DND-41 (cell line): ENCODE data around the gene RETSAT.

Source experiments
- ATAC-seq: fragments of 200-7000 bp; cut with Tn5 transposase; 3 replicates; pipeline ENCODE4 v1.9.1; 2021; ENCODE audit warnings: low read depth; ENCODE audit not compliant: insufficient read depth
- DNase-seq: peaks from one replicate; pipeline ENCODE4 v3.0.0-alpha.2; 2020
- H2AFZ ChIP-seq: 2 replicates; pipeline ENCODE4 v1.6.0; 2012; ENCODE audit warnings: low read depth, low read length
- H3K27ac ChIP-seq: 2 replicates; pipeline ENCODE4 v1.5.1; 2012; ENCODE audit warnings: low read length, inconsistent platforms
- H3K27me3 ChIP-seq: fragments of 200-600 bp; sonication (generic); 2 replicates; pipeline ENCODE4 v1.6.0; 2012; ENCODE audit warnings: low read length, mild to moderate bottlenecking, inconsistent platforms; ENCODE audit not compliant: insufficient read depth, poor library complexity
- H3K36me3 ChIP-seq: 2 replicates; pipeline ENCODE4 v1.5.1; 2012; ENCODE audit warnings: low read length, inconsistent platforms; ENCODE audit not compliant: insufficient read depth
- H3K4me1 ChIP-seq: 2 replicates; pipeline ENCODE4 v1.5.1; 2012; ENCODE audit warnings: mild to moderate bottlenecking, low read length; ENCODE audit not compliant: insufficient read depth
- H3K4me2 ChIP-seq: 2 replicates; pipeline ENCODE4 v1.6.0; 2012; ENCODE audit warnings: mild to moderate bottlenecking, moderate library complexity, low read length, inconsistent platforms; ENCODE audit not compliant: insufficient read depth
- H3K4me3 ChIP-seq, 2 experiments: fragments of 200-600 bp in 1 of 2; shearing (Covaris generic) in 1 of 2; 2 replicates each; pipeline ENCODE4 v1.5.1; 2012 to 2016; ENCODE audit warnings: inconsistent platforms in 2 of 2, low read length in 2 of 2, mild to moderate bottlenecking in 2 of 2, low read depth in 1 of 2, moderate library complexity in 1 of 2
- H3K79me2 ChIP-seq: 2 replicates; pipeline ENCODE4 v1.6.0; 2012; ENCODE audit warnings: low read length, inconsistent platforms; ENCODE audit not compliant: insufficient read depth
- H3K9ac ChIP-seq: 2 replicates; pipeline ENCODE4 v1.6.0; 2012; ENCODE audit warnings: low read depth, mild to moderate bottlenecking, inconsistent platforms, low read length, moderate library complexity
- H3K9me3 ChIP-seq: 2 replicates; pipeline ENCODE4 v1.5.1; 2012; ENCODE audit warnings: low read length, moderate library complexity, mild to moderate bottlenecking, inconsistent platforms; ENCODE audit not compliant: insufficient read depth, severe bottlenecking
- H4K20me1 ChIP-seq: 2 replicates; pipeline ENCODE4 v1.6.0; 2012; ENCODE audit warnings: low read length; ENCODE audit not compliant: insufficient read depth
- EZH2 ChIP-seq: IDR thresholded peaks from 3 replicates; pipeline ENCODE4 v1.6.1; 2012; ENCODE audit warnings: borderline replicate concordance, low read depth, mild to moderate bottlenecking, moderate library complexity, low read length, inconsistent platforms; ENCODE audit not compliant: severe bottlenecking
- TF ChIP-seq, protein P1 (sequence below): IDR thresholded peaks from 2 replicates; pipeline ENCODE4 v1.5.1; 2012; ENCODE audit warnings: borderline replicate concordance, low read length, moderate library complexity, mild to moderate bottlenecking; ENCODE audit not compliant: poor library complexity, severe bottlenecking; ENCODE audit errors: extremely low read depth

RETSAT gene

DNA sequence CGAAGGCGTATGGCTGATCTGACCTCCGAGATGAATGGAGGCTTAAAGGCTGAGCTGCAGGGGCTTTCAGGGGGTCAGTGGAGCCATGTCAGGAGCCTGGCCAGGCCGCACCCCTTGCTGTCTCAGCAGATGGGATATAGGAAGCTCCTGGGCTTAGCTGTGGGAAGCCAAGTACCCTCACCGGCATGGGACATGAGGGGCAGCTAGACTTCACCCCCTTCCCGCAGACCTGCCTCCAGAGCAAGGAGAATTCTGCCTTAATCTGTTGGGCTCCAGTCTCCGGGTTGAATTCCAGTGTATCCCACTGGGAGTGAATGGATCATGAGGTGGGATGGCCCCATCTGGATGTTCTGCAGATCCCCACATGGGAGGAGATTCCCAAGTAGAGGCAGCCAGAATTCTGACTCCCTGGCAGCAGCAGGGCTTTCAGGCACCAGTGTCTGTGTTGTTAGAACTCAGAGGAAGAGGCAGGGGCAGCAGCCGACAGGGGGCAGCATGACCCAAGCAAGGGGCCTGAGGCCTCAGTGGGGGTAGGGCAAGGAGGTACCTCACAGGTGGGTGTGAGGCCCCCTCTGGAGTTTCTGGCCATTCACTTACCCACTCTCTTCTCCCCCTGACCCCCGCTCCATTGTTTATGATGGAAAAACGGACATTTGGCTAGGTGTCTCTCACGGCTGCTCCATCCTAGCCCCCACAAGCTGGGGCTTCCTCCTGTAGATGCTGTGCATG, 36.8 kb upstream of the RETSAT start:
- H3K36me3 ChIP-seq = peaks cover 76% of the 10 kb centered on the region
- H2AFZ ChIP-seq = no peak overlapping the region
- no peaks in the 10 kb centered on the region for H3K79me2 ChIP-seq
- H3K27me3 ChIP-seq = no peaks in the 10 kb centered on the region
- no peak overlapping the region for H3K4me3 ChIP-seq
- no peak overlapping the region; the same call in 1 of the 2 replicates for H3K9ac ChIP-seq
- peak; percentile 84 for ATAC-seq
- H3K9me3 ChIP-seq = no peaks in the 10 kb centered on the region
- peak; percentile 74 for DNase-seq
- H3K27ac ChIP-seq = peak overlapping the region; percentile 56
- no peak for TF ChIP-seq EZH2
- TF ChIP-seq, protein P1, sequence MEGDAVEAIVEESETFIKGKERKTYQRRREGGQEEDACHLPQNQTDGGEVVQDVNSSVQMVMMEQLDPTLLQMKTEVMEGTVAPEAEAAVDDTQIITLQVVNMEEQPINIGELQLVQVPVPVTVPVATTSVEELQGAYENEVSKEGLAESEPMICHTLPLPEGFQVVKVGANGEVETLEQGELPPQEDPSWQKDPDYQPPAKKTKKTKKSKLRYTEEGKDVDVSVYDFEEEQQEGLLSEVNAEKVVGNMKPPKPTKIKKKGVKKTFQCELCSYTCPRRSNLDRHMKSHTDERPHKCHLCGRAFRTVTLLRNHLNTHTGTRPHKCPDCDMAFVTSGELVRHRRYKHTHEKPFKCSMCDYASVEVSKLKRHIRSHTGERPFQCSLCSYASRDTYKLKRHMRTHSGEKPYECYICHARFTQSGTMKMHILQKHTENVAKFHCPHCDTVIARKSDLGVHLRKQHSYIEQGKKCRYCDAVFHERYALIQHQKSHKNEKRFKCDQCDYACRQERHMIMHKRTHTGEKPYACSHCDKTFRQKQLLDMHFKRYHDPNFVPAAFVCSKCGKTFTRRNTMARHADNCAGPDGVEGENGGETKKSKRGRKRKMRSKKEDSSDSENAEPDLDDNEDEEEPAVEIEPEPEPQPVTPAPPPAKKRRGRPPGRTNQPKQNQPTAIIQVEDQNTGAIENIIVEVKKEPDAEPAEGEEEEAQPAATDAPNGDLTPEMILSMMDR = peak; percentile 93
- no peaks in the 10 kb centered on the region for H3K4me1 ChIP-seq
- no peak overlapping the region for H3K4me2 ChIP-seq
- no peaks in the 10 kb centered on the region for H4K20me1 ChIP-seq

DNA sequence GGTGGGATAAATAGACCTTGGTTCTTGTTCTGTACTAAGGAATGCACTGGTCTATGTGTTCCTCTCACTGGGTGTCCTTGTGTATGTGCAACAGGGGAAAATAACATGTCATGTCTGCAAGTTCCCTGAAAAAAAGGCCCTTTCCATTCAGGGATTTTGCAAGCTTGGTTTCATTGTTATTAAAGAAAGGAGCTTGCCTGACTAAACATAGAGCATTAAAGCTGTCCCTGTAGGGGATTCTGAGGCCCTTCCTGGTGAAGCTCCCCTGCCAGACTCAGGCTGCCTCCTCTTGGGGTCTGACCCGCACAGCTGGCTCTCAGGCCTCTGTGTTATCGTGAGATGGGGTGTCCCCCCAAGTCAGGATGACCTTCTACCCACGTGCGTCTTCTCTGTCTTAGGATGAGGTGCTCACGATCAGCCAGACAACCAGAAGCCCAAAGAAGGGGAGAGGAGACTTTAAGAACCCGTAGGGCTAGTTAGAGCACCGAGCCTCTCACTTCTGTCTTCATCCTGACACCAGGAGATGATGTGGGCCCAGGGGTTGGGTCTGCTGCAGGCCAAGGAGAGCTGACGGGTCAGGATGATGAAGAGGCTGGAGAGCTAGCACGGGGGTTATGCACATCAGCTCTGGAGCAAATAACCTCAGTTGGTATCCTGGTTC, 34.7 kb upstream of the RETSAT start:
- no peak overlapping the region for H3K27ac ChIP-seq
- H3K27me3 ChIP-seq = no peaks in the 10 kb centered on the region
- ATAC-seq = no peak
- no peaks in the 10 kb centered on the region for H3K79me2 ChIP-seq
- no peak overlapping the region for H2AFZ ChIP-seq
- peaks cover 67% of the 10 kb centered on the region for H3K36me3 ChIP-seq
- no peak for DNase-seq
- no peak for TF ChIP-seq EZH2
- TF ChIP-seq, protein P1 = no peak
- H3K4me1 ChIP-seq = no peaks in the 10 kb centered on the region
- no peak overlapping the region for H3K4me3 ChIP-seq
- no peak overlapping the region for H3K9ac ChIP-seq
- H3K4me2 ChIP-seq = no peak overlapping the region
- H4K20me1 ChIP-seq = no peaks in the 10 kb centered on the region
- H3K9me3 ChIP-seq = no peaks in the 10 kb centered on the region

DNA sequence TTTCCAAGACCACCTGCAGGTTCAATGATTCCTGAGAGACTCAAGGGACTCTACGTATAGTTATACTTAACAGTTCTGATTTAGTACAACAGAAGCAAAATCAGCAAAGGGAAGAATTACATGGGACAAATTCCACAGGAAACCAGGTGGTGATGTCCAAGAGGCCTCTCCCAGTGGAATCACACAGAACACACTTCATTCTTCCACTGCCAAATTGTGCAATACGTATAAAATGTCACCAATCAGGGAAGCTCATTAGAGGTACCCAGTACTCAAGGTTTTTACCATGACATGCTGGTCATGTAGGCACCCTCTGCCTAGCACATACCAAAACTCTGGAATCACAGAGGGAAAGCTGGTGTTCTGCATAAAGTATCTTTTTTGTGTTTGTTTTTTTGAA, 33.4 kb upstream of the RETSAT start:
- Histone ChIP-seq H3K4me2 (no peak overlapping the region), H2AFZ (no peak overlapping the region), H3K4me1 (no peaks in the 10 kb centered on the region), H3K27me3 (no peaks in the 10 kb centered on the region), H3K36me3 (peaks cover 67% of the 10 kb centered on the region), H4K20me1 (no peaks in the 10 kb centered on the region), H3K9me3 (no peaks in the 10 kb centered on the region), H3K27ac (no peak overlapping the region), H3K4me3 (no peak overlapping the region), H3K79me2 (no peaks in the 10 kb centered on the region), H3K9ac (no peak overlapping the region)
- no peak for ATAC-seq
- DNase-seq = no peak
- TF ChIP-seq, protein P1 = no peak
- no peak for TF ChIP-seq EZH2
